Bone marrow (tissue), 2 donors: Measurements from ENCODE around the gene CLVS2.

Source experiments
- DNase-seq, 2 donors: peaks; one replicate each; lab custom pipeline; 2025; lab: John Stamatoyannopoulos, UW

The CLVS2 gene

DNA sequence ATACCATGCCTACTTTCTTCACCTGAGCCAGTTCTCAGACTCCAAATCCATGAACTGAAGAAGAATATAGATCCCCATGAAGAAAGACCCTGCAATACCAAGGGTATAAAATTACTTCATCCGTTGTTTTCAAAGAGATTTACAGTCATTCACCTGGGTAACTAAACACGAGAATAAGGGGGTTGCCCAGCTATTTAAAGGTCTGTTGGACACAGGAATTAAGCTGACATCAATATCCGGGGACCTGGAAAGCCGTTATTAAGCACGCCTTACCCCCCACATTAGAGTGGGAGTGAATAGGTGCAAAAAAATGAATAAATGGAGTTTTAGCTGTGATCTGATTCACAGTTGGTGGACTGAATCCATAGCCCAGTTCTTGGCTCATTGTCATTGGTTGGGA, 28.9 kb downstream of the CLVS2 start:
- no peak for DNase-seq

DNA sequence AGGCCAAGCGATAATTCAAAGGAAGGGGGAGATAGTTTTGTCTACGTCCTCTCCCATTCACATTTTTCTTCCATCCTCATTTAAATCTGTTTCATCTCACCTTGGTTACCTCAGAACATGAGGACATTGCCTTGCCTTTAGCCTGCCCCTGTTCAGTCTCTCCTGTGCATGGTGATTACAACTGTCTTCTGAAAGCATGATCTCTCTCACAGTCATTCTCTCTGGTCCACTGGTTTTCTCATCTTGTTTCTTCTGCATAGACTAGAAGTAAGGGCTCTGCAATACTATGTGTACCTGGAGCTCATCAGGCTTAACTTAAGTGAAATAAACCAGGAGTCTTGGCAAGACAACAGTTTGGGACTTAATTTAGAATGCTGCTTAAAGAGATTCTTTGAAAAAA, 31.4 kb downstream of the CLVS2 start:
- DNase-seq, result no peak

DNA sequence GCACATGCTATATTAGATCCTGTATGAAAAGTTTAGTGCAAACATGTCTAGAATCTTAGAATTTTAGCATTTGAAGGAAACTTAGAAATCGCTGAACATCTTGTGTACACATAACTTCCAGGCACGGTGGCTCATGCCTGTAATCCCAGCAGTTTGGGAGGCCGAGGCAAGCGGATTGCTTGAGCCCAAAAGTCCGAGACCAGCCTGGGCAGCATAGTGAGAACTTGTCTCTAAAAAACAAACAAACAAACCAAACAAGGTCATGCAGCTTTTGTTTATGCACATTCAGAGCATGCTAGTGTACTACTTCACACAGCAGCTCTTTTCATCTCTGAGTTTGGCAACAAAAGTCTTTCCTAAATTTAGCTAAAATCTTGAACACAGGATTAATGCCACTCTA, 32.2 kb downstream of the CLVS2 start:
- DNase-seq, result no peak

DNA sequence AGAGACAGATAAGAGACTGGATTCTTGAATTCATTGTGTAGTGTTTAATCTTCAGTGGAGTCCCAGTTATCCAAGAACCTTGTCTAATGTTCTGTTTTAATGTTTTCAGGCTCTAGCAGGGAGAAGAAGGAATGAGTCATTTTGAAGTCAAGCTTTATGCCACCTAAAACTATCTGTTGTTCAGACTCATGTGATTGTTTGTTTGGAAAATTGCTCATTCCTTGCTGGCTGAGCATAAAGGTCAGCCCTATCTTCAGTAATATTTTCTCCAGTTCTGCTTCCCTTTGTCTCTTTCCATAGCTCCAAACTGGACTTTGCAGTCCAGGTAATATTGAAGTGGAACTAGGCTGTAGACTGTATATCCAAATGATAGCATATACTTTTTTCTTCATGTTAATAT, 34.2 kb downstream of the CLVS2 start:
- no peak for DNase-seq

DNA sequence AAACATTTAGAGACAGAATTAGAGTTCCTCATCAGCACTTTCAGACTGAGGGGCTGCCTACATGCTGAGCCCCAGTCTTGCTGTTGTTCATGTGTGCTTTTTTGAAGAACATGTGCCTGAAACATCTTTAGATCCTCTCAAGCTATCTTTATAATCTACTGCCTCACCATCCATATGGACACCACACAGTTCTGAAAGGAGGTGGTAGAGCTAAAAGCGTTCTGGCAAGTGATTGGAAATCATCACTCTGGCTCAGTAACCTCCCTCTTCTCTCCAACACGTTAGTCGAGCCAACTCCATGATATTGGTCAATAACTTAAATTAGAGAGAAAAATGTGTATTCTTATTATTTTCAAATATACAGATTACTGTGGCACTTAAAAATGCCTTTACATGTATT, 40.6 kb downstream of the CLVS2 start:
- DNase-seq, result no peak

DNA sequence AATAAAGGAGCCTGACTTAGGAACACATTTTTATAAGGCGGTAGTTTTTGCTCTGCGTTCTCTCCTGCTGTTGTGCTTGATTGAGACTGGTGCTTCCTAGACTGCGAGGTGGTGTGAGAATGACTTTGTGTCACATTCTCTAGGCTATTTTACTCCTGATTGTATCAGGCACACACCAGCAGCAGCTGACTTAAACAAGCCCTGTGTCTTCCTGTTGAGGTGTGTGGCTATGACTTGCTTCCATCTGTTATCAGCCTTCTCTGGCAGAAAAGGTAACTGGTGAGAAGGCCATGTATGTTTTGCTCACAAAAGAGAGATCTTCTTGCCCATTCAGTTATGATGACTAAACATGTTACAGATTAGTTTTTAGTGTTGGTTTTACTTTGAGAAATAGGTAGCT, 43.4 kb downstream of the CLVS2 start:
- no peak for DNase-seq

DNA sequence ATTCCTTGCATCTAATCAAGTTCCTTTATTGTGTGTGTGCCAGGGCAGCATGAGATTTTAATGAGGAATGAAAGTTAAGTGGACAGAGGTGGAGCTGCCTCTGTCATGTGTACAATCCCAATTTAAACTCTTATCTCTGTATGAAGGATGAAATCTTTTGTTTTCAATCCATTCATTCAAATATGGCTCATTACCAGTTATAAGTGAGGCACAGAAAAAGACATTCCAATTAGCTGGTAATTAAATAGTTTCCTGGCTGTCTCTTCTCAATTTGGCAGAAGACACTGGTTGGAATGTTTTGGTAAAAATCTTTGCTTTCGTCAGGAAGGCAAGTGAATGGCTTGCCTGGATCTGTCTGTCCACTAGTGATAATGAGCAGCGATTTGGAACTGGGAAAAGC, 46.4 kb downstream of the CLVS2 start:
- no peak for DNase-seq

DNA sequence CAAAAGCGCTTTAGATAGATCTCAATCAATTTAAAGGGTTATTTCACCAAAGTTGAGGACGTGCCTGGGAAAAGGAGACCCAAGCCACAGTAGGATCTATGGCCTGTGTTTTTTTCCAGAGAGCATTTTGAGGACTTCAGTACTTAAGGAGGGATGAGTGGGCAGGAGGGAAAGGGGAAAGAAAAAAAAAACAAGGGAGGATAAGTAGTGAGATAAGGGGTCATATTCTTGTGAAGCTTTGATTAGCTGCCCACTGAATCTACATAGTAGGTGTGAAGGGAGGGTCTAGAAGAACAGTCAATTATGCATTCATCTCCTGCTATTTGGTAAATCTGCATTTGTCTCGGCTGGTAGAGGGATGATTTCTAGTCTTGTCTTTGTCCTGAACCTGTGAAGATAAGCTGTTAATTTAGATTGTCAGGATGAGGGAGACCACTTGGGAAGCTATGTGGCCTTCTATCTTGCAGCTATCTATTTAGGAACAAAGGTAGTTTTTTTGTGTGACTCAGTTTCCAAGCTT, 48.4 kb downstream of the CLVS2 start:
- DNase-seq, result no peak

DNA sequence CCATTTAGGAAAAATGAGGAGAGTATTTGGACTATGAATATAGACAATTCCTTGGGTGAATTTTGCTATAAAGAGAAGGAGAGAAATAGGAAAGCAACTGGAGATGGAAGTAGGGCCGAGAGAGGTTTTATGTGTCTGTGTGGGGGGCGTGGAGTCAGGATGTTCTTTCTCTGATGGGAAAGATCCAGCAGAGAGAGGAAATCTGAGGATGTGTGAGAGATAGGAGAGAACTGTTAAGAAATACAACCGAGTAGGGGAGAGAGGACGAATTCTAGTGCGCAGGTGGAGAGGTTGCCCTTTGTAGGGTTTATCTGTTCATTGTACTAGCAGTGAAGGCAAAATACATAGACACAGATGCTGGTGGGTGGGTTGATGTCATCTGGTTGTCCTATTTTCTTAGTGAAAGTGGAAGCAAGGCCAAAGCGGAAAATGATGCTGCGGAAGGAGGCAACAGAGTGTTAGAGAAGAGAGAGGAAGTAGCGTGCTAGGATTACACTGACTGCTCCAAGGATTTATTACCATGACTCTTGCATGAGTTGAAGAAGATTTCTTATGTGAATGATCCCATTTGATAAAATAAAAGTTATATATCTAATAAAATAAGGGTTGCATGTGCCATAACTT, 57.7 kb downstream of the CLVS2 start:
- no peak for DNase-seq

DNA sequence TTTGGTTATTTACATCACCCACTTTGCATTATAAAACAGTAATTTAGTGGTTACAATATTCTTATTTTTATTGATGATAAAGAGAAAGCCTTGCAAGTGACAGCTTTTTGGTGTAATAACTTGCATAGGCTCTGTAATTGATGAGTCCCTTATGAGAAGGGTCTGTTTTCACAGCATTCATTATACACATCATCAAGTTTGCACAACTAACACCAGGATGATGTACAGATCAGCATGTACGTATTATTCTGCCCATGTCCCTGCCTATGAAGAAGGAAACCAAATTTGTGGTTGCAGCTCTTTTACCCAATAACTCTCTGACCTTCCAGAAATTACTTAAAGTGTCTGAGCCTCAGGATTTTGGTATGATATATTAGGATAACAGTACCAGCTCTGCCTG, 59.2 kb downstream of the CLVS2 start:
- no peak for DNase-seq

DNA sequence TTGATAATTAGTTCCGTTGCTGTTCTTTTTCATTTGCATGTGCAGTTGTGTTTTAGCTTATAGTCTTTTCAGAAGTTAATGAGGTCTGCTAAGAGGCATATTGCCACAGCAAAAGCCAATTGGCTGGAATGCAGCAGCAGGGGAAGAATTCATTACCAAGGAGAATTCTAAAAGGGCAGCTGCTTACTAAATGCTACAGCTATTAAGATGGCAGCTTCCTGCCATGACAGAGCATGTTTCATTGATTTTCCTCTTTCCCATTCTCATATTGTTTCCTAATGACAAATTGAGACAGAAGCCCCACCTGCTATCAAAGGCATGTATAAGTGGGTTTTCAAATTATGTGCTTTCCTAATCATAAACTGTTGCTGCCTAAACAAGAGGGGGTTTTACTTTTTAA, 66.6 kb downstream of the CLVS2 start:
- DNase-seq, result no peak

DNA sequence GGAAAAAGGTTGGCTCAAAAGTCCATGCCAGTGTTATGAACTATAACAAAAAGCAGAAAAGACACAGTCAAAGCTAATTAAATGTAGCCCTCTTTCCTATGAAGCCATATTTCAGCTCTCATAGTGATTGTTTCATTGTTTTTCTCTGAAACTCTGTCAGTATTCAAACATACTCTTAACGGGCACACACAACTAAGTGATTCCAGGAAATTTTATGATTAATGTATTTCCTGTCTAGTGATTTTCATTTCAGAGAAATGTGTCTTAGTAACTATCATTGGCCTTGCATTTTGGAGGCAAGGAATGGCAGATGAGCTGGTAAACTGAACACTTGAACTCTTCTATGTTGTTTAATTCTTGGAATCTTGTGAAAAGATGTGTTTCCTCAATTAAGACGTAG, 68.0 kb downstream of the CLVS2 start:
- DNase-seq, result no peak

DNA sequence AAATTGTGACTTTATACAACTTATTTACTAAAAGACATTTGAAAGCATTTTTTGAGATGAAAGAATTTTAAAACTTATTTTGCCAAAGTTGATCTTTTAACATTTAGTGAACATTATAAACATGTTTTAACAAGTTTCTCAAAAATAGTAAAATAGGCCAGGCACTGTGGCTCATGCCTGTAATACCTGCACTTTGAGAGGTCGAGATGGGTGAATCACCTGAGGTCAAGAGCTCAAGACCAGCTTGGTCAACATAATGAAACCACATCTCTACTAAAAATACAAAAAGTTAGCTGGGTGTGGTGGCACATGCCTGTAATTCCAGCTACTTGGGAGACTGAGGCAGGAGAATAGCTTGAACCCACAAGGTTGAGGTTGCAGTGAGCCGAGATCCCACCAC, 78.6 kb downstream of the CLVS2 start:
- no peak for DNase-seq

DNA sequence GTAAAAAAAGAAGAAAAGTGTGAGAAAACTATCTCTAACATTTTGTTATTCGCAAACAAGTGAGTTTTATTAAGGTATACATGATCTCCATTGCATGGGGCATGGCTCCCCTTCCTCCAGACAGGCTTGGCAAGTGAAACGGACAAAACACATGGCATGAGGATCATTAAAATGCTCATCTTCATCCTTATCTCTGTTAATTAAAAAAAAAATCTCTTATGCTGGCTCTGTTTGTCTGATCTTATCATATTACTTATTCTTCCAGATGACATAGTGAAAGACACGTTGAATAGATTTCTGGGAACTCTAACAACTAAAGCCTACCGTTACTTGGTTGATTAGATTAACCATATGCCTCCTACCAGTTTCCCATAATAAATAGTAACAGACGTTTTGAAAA, 89.4 kb downstream of the CLVS2 start:
- no peak for DNase-seq

DNA sequence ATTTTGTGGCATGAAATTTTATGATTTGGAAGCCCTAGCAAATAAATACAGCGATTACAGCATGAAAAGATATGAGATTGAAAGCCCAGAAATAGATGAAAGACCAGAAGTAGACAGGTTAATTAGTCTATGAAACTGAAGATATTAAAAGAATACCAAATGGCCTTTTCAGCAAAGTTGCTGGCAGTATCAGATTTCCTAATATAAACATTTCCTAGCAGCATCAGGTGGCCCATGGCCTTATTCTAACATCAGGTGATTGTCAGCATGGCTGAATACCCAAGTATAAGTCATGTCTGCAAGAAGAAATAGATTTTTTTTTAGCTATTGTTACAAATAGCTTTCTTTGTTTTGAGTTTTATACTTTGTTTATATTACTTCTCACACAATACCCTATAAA, 93.2 kb downstream of the CLVS2 start:
- no peak for DNase-seq

DNA sequence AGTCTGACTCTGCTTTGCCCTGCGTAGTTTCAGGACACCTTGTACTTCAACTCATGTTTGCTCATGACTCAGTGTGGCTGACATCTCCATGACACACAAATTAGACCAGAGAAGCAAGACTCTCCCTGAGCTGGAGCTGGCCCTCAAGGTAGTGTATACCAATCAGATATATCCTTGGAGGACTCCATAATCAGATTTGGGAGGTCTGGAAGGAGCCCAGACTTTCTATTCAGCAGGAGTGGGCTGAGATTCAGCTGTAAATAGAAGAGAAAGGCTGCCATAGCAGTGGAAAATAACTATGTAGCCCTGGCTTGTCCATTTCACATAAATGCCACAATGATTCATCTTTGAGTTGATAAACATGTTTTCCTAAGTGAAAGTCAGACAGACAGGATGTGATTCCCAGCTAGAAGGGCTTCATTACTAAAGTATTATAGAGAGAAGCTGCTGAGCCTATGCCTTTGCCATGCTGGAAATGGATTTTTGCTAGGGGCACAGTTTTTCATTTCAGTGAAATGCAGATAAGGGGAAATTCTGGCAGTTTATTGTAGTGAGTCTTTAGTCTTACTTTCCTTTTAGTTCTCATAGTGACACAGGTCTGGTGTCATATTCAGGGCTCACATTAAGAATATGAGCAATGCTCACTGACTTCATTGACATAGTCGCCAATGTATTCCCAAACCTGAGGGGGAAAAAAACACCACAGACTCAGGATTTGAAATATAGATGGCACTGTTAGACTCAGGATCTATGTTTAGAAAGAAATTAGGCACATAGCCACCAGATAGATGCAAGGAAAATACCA, 95.3 kb downstream of the CLVS2 start:
- no peak for DNase-seq

DNA sequence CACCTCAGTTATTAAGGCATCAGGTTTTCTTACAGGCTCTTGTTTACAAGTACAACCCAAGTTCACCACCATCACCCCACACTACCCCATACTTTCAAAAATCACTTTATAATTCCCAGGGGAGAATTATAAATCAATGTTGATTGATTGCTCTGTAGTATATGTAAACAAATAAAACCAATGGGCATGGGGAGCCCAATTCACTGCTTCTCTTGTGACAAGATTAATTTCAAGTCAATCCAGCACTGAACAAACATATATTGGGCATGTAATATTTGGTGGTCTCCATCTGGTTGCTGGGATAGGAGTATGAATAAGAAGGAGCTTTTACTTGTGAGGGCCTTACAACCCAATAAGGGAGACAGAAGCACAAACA, 95.8 kb downstream of the CLVS2 start:
- DNase-seq, result no peak

DNA sequence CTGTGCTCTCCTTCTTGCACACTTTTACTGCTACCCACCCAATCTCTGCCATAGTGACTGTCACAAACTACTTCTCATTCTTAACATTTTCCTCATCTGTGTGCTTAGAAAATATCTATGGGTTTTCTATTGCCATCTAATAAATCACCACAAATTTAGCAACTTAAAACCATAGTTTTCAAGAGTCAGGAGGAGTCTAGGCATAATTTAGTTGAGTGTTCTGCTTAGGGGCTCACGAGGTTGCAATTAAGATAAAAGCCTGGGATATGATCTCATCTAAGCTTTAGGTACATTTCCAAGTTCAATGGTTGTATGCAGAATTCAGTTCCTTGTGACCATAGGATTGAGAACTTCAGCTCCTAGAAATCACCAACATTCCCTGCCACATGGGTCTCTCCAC, 98.8 kb downstream of the CLVS2 start:
- no peak for DNase-seq

DNA sequence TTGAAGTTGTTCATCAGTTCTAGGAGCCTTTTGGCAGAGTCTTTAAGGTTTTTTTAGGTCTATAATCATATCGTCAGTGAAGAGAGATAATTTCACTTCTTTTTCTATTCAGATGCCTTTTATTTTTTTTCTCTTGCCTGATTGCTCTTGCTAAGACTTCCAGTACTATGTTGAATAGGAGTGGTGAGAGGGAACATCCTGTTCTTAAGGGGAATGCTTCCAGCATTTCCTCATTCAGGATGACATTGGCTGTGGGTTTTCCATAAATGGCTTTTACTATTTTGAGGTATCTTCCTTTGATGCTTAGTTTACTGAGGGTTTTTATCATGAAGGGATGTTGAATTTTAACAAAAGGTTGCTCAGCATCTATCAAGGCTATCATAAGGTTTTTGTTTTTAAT, 109.5 kb downstream of the CLVS2 start:
- no peak for DNase-seq

DNA sequence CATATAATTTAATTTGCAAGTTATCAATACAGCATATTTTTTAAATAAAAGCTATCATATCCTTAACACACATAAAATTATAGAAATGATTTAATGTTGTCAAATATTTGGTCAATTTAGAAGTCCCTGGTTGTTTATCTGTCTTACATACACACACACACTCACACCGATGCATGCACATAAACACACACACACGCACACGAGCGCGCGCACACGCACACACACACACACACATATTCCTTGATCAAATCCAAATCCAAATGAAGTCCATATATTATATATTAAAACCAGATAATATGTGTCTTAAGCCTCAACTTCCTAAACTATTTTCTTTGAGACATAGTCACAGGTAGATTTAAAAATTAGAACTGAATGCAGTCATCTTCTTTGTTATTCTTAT, 120.3 kb downstream of the CLVS2 start:
- DNase-seq, result no peak

DNA sequence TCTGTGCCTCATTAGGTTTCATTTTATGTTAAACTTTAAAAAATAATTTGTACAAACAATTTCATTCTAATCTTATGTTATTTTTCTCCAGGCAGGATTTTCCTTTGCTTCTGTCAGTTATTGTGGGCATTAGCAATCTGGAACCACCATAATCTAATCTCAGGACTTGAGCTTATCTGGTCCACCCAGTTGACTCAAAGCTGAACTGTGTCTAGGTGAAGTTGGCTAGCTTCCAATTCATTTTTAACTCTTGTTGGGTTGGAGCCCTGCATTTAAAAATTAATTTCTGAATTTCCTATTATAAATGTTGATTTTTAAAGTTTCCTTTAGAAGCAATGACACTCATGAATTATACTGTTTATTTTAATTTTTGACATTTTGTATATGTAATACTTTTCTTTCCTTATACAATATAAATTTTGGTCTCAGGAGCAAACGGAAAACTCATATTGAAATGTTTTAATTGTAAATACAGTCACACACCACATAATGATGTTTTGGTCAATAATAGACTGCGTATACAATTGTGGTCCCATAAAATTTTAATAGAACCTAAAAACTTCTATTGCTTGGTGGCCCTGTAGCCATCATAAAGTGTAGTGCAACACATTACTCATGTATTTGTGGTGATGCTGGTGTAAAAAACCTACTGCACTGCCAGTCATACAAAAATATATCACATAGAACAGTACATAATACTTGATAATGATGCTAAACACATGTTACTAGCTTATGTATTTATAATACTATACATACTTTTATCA, 121.3 kb downstream of the CLVS2 start:
- no peak for DNase-seq

DNA sequence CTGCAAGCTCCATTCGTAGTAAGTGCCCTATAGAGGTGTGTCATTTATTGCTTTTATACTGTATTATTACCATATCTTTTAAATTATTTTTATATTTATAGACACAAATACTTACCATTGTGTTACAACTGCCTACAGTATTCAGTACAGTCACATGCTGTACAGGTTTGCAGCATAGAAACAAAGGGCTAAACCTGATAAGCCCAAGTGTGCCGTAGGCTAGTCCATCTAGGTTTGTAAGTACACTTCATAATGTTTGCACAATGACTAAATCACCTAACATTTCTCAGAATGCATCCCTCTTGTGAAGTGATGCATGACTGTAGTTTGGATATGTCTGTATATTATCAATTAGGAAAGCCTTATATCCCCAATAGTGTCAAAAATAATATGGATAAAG, 122.8 kb downstream of the CLVS2 start:
- no peak for DNase-seq
